A673 (cell line): ENCODE measurements around the gene MMP27. TPM values are rescaled to one million over a fixed set of nuclear protein-coding genes. Genes with fewer than 3 reads are reported as not detected.

Experiments used
- BruUV-seq: library from RNA; stranded (reverse); fragments of 400-500 nt; replicated peaks from 2 replicates; lab custom pipeline; 2021; lab: Mats Ljungman, UMichigan
- CTCF ChIA-PET: fragments of 300-600 bp; sonication (Branson Sonifier 250); formaldehyde crosslinking; loops from one replicate; lab custom pipeline; 2022; ENCODE audit warnings: antibody characterized with exemption; lab: Charles Lee
- POLR2A ChIA-PET: fragments of 300-600 bp; sonication (Branson Sonifier 250); formaldehyde crosslinking; loops from one replicate; lab custom pipeline; 2022; ENCODE audit warnings: antibody characterized with exemption; ENCODE audit not compliant: low non-redundant PET; lab: Charles Lee
- DNase-seq: peaks from one replicate; pipeline ENCODE4 v3.0.0-alpha.2; 2015; ENCODE audit warnings: low spot score
- H3K27ac ChIP-seq: fragments of 200-600 bp; sonication (generic); 2 replicates; pipeline ENCODE4 v1.5.1; 2016; ENCODE audit warnings: mixed run types, low read depth, mild to moderate bottlenecking, mixed read lengths, antibody characterized with exemption, low read length; ENCODE audit not compliant: poor library complexity, severe bottlenecking
- H3K27me3 ChIP-seq: fragments of 200-600 bp; sonication (generic); replicated peaks from 2 replicates; pipeline ENCODE4 v1.6.1; 2017; ENCODE audit warnings: mixed run types, low read depth, mild to moderate bottlenecking, mixed read lengths, antibody characterized with exemption, low read length; ENCODE audit not compliant: insufficient read depth, poor library complexity
- H3K36me3 ChIP-seq: fragments of 200-600 bp; sonication (generic); 2 replicates; pipeline ENCODE4 v1.6.1; 2016; ENCODE audit warnings: mixed run types, mild to moderate bottlenecking, mixed read lengths, antibody characterized with exemption, low read length; ENCODE audit not compliant: insufficient read depth, poor library complexity, severe bottlenecking
- H3K4me1 ChIP-seq: fragments of 200-600 bp; sonication (generic); 2 replicates; pipeline ENCODE4 v1.6.1; 2017; ENCODE audit warnings: mixed run types, mild to moderate bottlenecking, mixed read lengths, antibody characterized with exemption, low read length; ENCODE audit not compliant: insufficient read depth, poor library complexity, severe bottlenecking
- H3K4me3 ChIP-seq: fragments of 200-600 bp; sonication (generic); 2 replicates; pipeline ENCODE4 v1.5.1; 2016; ENCODE audit warnings: low read depth, mixed run types, mild to moderate bottlenecking, mixed read lengths, low read length; ENCODE audit not compliant: poor library complexity, severe bottlenecking
- H3K9me3 ChIP-seq: fragments of 200-600 bp; sonication (generic); 2 replicates; pipeline ENCODE4 v1.6.1; 2016; ENCODE audit warnings: mixed run types, low read depth, mild to moderate bottlenecking, mixed read lengths, antibody characterized with exemption, low read length; ENCODE audit not compliant: poor library complexity, severe bottlenecking
- EZH2 ChIP-seq: fragments of 200-600 bp; sonication (generic); IDR thresholded peaks from 2 replicates; pipeline ENCODE4 v1.6.1; 2017; ENCODE audit warnings: borderline replicate concordance, low read depth, mild to moderate bottlenecking, mixed read lengths, antibody characterized with exemption, low read length; ENCODE audit not compliant: poor library complexity, severe bottlenecking
- intact Hi-C: fragments of 100-400 bp; cut with micrococcal nuclease; formaldehyde crosslinking; loops from one replicate; pipeline ENCODE4 v1.10.0; 2022; ENCODE audit not compliant: unreplicated experiment
- total RNA-seq: library from RNA; stranded (reverse); gene quantifications from 2 replicates; pipeline ENCODE4 v1.2.3, GENCODE V29; 2021
- TF ChIP-seq, protein P1 (sequence below): fragments of 300-800, 200-600 bp; sonication (generic); conservative IDR thresholded peaks from 2 replicates; pipeline ENCODE4 v1.5.1; 2017; ENCODE audit warnings: low read depth, mild to moderate bottlenecking, antibody characterized with exemption, low read length, moderate library complexity, mixed read lengths

The MMP27 gene
- total RNA-seq, 1 experiment from 2014 or later, result not detected

DNA sequence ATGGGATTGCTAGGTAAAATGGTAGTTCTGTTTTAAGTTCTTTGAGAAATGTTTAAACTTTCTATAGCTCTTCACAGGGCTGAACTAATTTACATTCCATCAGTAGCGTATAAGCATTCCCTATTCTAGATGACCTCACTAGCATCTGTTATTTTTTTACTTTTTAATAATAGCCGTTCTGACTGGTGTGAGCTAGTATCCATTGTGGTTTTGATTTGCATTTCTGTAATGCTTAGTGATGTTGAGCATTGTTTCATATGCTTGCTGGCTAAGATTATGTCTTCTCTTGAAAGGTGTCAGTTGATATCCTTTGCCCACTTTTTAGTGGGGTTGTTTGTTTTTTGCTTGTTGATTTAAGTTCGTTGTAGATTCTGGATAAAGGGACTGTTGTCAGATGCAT is 35.9 kb downstream of the MMP27 start:
- TF ChIP-seq, protein P1, sequence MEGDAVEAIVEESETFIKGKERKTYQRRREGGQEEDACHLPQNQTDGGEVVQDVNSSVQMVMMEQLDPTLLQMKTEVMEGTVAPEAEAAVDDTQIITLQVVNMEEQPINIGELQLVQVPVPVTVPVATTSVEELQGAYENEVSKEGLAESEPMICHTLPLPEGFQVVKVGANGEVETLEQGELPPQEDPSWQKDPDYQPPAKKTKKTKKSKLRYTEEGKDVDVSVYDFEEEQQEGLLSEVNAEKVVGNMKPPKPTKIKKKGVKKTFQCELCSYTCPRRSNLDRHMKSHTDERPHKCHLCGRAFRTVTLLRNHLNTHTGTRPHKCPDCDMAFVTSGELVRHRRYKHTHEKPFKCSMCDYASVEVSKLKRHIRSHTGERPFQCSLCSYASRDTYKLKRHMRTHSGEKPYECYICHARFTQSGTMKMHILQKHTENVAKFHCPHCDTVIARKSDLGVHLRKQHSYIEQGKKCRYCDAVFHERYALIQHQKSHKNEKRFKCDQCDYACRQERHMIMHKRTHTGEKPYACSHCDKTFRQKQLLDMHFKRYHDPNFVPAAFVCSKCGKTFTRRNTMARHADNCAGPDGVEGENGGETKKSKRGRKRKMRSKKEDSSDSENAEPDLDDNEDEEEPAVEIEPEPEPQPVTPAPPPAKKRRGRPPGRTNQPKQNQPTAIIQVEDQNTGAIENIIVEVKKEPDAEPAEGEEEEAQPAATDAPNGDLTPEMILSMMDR, result no peak
- no peak for TF ChIP-seq EZH2
- CTCF ChIA-PET, result no interaction called here
- POLR2A ChIA-PET, result no interaction called here
- Histone ChIP-seq H3K4me1 (no peaks in the 10 kb centered on the region), H3K4me3 (no peak overlapping the region), H3K36me3 (no peaks in the 10 kb centered on the region), H3K27me3 (no peaks in the 10 kb centered on the region), H3K9me3 (no peaks in the 10 kb centered on the region), H3K27ac (no peak overlapping the region)
- no peak for DNase-seq
- intact Hi-C loops, result loop anchor here (5.0 kb wide), 2 partner anchors 77 to 327 kb away; no protein-coding TSS in a partner anchor
- no TSS peak for BruUV-seq

DNA sequence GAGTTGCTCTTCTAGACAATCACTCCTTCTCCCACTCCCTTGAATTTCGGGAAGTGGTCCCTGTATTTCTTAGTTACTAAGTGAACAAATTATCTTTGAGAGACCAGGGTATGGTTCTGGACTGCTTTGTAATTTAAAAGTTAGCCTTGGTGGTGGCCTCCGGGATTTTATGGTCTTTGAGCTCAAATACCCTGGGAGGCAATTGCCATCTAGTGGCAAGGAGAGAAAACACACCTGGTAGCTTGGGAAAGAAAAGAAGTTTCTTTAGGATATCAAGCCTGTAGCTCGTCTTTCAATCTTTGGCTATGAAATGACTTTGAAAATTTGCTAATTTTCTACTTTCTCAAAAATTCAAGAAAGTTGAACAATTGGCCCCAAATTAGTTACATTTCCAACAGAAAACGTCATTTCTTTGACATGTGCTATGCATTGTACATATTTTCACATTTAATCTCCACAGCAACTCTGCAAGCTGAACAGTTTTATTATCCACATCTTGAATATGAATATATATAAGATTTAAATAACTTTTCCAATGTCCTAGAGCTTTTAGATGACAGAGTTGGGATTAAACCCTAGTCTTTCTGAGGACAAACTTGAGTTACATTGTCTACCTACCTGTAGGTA is 39.1 kb downstream of the MMP27 start:
- no peak overlapping the region for H3K4me3 ChIP-seq
- no TSS peak for BruUV-seq
- TF ChIP-seq, protein P1, result peak; percentile 95
- TF ChIP-seq EZH2, result no peak
- peak; percentile 79 for DNase-seq
- no peaks in the 10 kb centered on the region for H3K27me3 ChIP-seq
- intact Hi-C loops, result loop anchor here (2.0 to 5.0 kb wide), 4 partner anchors 74 to 378 kb away; no protein-coding TSS in a partner anchor
- H3K36me3 ChIP-seq, result no peaks in the 10 kb centered on the region
- CTCF ChIA-PET, result interaction anchor here (0.7 to 1.6 kb wide), 11 partner anchors 8 to 388 kb away, joined by 3 to 17 read pairs (median 5); no protein-coding TSS in a partner anchor
- H3K27ac ChIP-seq, result no peak overlapping the region
- H3K9me3 ChIP-seq, result no peaks in the 10 kb centered on the region
- H3K4me1 ChIP-seq, result no peaks in the 10 kb centered on the region
- POLR2A ChIA-PET, result no interaction called here

DNA sequence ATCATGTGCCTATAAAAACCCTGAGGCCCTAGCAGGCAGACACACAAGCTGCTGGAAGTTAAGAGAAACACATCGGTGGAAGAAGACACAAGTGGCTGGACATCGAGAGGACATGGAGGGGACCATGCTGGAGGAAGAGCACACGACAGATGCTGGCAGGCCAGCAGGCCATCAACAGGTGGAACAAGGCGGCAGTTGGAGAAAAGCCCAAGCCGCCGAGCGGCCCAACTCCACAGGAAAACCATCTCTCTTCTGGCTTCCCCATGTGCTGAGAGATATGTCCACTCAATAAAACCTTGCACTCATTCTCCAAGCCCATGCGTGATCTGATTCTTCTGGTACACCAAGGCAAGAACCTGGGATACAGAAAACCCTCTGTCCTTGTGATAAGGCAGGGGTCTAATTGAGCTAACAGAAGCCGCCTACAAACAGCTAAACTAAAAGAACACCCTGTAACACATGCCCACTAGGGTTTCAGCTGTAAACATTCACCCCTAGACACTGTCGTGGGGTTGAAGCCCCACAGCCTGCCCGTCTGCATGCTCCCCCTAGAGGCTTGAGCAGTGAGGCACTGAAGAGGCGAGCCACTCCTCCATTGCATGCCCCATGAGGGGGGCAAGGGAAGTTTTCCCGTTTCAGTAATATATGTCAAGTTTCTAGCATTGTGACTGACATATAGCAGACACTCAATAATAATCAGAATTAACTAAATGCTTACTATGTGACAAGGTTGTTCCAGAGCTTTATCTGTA is 41.4 kb downstream of the MMP27 start:
- H3K27ac ChIP-seq, result no peak overlapping the region
- TF ChIP-seq, protein P1, result peak; percentile 76
- no peak for TF ChIP-seq EZH2
- ChIA-PET CTCF (no interaction called here), POLR2A (no interaction called here)
- H3K4me1 ChIP-seq, result no peaks in the 10 kb centered on the region
- DNase-seq, result peak; percentile 54
- H3K9me3 ChIP-seq, result no peaks in the 10 kb centered on the region
- H3K4me3 ChIP-seq, result no peak overlapping the region
- H3K36me3 ChIP-seq, result no peaks in the 10 kb centered on the region
- intact Hi-C loops, result no loop called here
- BruUV-seq, result no TSS peak
- peaks cover 3% of the 10 kb centered on the region for H3K27me3 ChIP-seq
